Body of pancreas (tissue), 4 donors: ENCODE data around the gene ZNF407. TPM values are rescaled to one million over a fixed set of nuclear protein-coding genes. Genes with fewer than 3 reads are reported as not detected.
A peak's percentile ranks its signal among the peaks of the same experiment; 100 is the strongest.

Experiments
- ATAC-seq: fragments of 150-250 bp; one replicate; pipeline ENCODE4 v1.9.1; 2016
- DNase-seq, 4 donors: peaks; one replicate each; pipeline ENCODE4 v3.0.0-alpha.2; 2019
- H3K27ac ChIP-seq, 4 donors: fragments of 200-600 bp; sonication (generic); 1 replicate in 3 of 4; 2 replicates in 1 of 4; pipeline versions ENCODE4 v1.5.1 to v1.6.1; 2016 to 2019; ENCODE audit warnings: mild to moderate bottlenecking in 1 of 4, mixed read lengths in 1 of 4, moderate library complexity in 1 of 4
- H3K27me3 ChIP-seq, 2 donors: fragments of 200-600 bp; sonication (generic); one replicate each; pipeline ENCODE4 v1.6.0; 2016; ENCODE audit warnings: mild to moderate bottlenecking in 1 of 2
- H3K36me3 ChIP-seq, 2 donors: fragments of 200-600 bp; sonication (generic); replicated peaks in 1 of 2; 2 replicates each; pipeline ENCODE4 v1.5.1; 2016; ENCODE audit warnings: low read depth in 2 of 2; ENCODE audit not compliant: insufficient read depth in 1 of 2
- H3K4me1 ChIP-seq: fragments of 200-600 bp; sonication (generic); one replicate; pipeline ENCODE4 v1.6.0; 2016
- H3K4me3 ChIP-seq, 2 donors: fragments of 200-600 bp; sonication (generic); 1 replicate in 1 of 2; 2 replicates in 1 of 2; pipeline ENCODE4 v1.5.1; 2016 to 2019
- H3K9me3 ChIP-seq, 3 donors: fragments of 200-600 bp; sonication (generic); 1 replicate in 2 of 3; 2 replicates in 1 of 3; pipeline ENCODE4 v1.5.1; 2016
- CTCF ChIP-seq, 7 experiments: fragments of 450-650 bp in 4 of 7; fragments of 200-600 bp in 3 of 7; sonication (generic) in 3 of 7; IDR thresholded peaks; one replicate each; pipeline ENCODE4 v1.5.1; 2016 to 2019; ENCODE audit warnings: antibody characterized with exemption in 7 of 7
- POLR2A ChIP-seq, 3 donors: fragments of 450-650 bp; IDR thresholded peaks; one replicate each; pipeline ENCODE4 v1.6.1; 2016; ENCODE audit warnings: antibody characterized with exemption in 3 of 3, mild to moderate bottlenecking in 2 of 3
- WGBS, 2 donors: methylation state at CpG; one replicate each; pipeline ENCODE4 v1.1.5; 2017; 5-methylcytosine and 5-hydroxymethylcytosine counted together
- intact Hi-C: fragments of 100-400 bp; cut with DNase I; formaldehyde crosslinking; loops from one replicate; pipeline ENCODE4 v1.15.1; 2023
- total RNA-seq, 2 donors: library from RNA; depleted of rRNA; stranded (reverse); fragments of >200 nt; gene quantifications; one replicate each; pipeline ENCODE4 v1.1.0, GENCODE V29; 2016

ZNF407 gene
- 10 to 100 TPM; 14.3 to 19.1 TPM for total RNA-seq

GRCh38 chr18:74597662-74598349 is at the start of gene ZNF407:
Gene ZNF407 (plus strand): TSS chr18:74597870. CDS start chr18:74631020, 33,150 bp downstream.
- Histone ChIP-seq H3K4me1 (peaks cover 28% of the 10 kb centered on the region), H3K4me3 (peak within 1 kb of the TSS; percentile 21 to 95), H3K9me3 (no peaks in the 10 kb centered on the region), H3K27ac (peak within 1 kb of the TSS; percentile 90 to 98 (median 98)), H3K27me3 (no peaks in the 10 kb centered on the region), H3K36me3 (peaks cover 0 to 2% of the 10 kb centered on the region in 2 donors)
- DNase-seq: peak; percentile 82 to 90 (median 86)
- 1 to 2% methylated on average over 13 to 57 of the region's 64 CpGs for WGBS, 2 donors
- TF ChIP-seq POLR2A (IDR thresholded peaks at IDR 0.05): peak; percentile 25 to 82 (median 76)
- no peak for TF ChIP-seq CTCF (IDR thresholded peaks at IDR 0.05)
- intact Hi-C loops: no loop called here
- peak; percentile 91 for ATAC-seq

GRCh38 chr18:74549591-74550104 is 48.0 kb upstream of the ZNF407 start:
- Histone ChIP-seq H3K27me3 (no peaks in the 10 kb centered on the region), H3K36me3 (no peaks in the 10 kb centered on the region), H3K27ac (no peak overlapping the region), H3K9me3 (no peaks in the 10 kb centered on the region), H3K4me1 (peaks cover 21% of the 10 kb centered on the region), H3K4me3 (no peak overlapping the region)
- 63 to 71% methylated on average over 1 of the region's 1 CpG for WGBS, 2 donors
- no peak for ATAC-seq
- intact Hi-C loops: loop anchor here (5.0 to 10.0 kb wide), 2 partner anchors 197 to 365 kb away; no protein-coding TSS in a partner anchor
- no peak for DNase-seq
- TF ChIP-seq POLR2A (IDR thresholded peaks at IDR 0.05) (no peak), CTCF (IDR thresholded peaks at IDR 0.05) (no peak)

- intact Hi-C loops: loop anchor here (10.0 kb wide), 1 partner anchor 366 kb away; no protein-coding TSS in a partner anchor
Observed at GRCh38 chr18:74550886-74551285, 46.8 kb upstream of the ZNF407 start.

GRCh38 chr18:74551452-74551851 is 46.2 kb upstream of the ZNF407 start:
- H3K4me3 ChIP-seq: no peak overlapping the region
- H3K27ac ChIP-seq: peak overlapping the region in 1 of 4 donors; percentile 4
- H3K27me3 ChIP-seq: no peaks in the 10 kb centered on the region
- H3K36me3 ChIP-seq: no peaks in the 10 kb centered on the region
- no peaks in the 10 kb centered on the region for H3K9me3 ChIP-seq
- ATAC-seq: no peak
- WGBS, 2 donors: 34 to 36% methylated on average over 3 of the region's 3 CpGs
- TF ChIP-seq CTCF (IDR thresholded peaks at IDR 0.05) (no peak), POLR2A (IDR thresholded peaks at IDR 0.05) (no peak)
- DNase-seq: no peak
- intact Hi-C loops: loop anchor here (10.0 kb wide), 1 partner anchor 367 kb away; no protein-coding TSS in a partner anchor
- peaks cover 16% of the 10 kb centered on the region for H3K4me1 ChIP-seq

More at GRCh38 chr18:74550886-74551285, 46.8 kb upstream of the ZNF407 start:
- Histone ChIP-seq H3K4me3 (no peak overlapping the region), H3K36me3 (no peaks in the 10 kb centered on the region), H3K4me1 (peaks cover 21% of the 10 kb centered on the region), H3K27ac (no peak overlapping the region), H3K9me3 (no peaks in the 10 kb centered on the region), H3K27me3 (no peaks in the 10 kb centered on the region)
- ATAC-seq (no peak), DNase-seq (no peak)
- TF ChIP-seq CTCF (IDR thresholded peaks at IDR 0.05): no peak
- TF ChIP-seq POLR2A (IDR thresholded peaks at IDR 0.05): no peak
- WGBS, 2 donors: 92 to 93% methylated on average over 6 of the region's 6 CpGs
